ENCODE data around the gene LOC128125822.

- TF ChIP-seq CTCF (IDR thresholded peaks at IDR 0.05; ENCODE audit: insufficient read depth, low read length, poor library complexity, severe bottlenecking) (no peak), EZH2phosphoT487 (conservative IDR thresholded peaks at IDR 0.05; ENCODE audit: low read length) (no peak)
These were observed 29.3 kb upstream of the LOC128125822 start for GRCh38 chr6:63543001-63543400.

Measured in SU-DHL-6 (cell line).